Prostate gland (tissue), 2 donors: Measurements from ENCODE around the gene KIAA0513. TPM values are rescaled to one million over a fixed set of nuclear protein-coding genes. Genes with fewer than 3 reads are reported as not detected.

Experiments
- DNase-seq: peaks from one replicate; pipeline ENCODE4 v3.0.0-alpha.2; 2019; ENCODE audit warnings: low spot score
- H3K27ac ChIP-seq, 2 donors: fragments of 200-600 bp; sonication (generic); 2 replicates each; pipeline ENCODE4 v1.5.1; 2017 to 2019
- H3K27me3 ChIP-seq: fragments of 200-600 bp; sonication (generic); replicated peaks from 2 replicates; pipeline ENCODE4 v1.5.1; 2019; ENCODE audit not compliant: insufficient read depth
- H3K36me3 ChIP-seq, 2 donors: fragments of 200-600 bp; sonication (generic); 1 replicate in 1 of 2; 2 replicates in 1 of 2; pipeline versions ENCODE4 v1.5.1 to v1.8.1; 2017 to 2019
- H3K4me1 ChIP-seq: fragments of 200-600 bp; sonication (generic); replicated peaks from 2 replicates; pipeline ENCODE4 v1.5.1; 2019
- H3K4me3 ChIP-seq, 2 donors: fragments of 200-600 bp; sonication (generic); 2 replicates each; pipeline ENCODE4 v1.5.1; 2017 to 2019
- H3K9me3 ChIP-seq: fragments of 200-600 bp; sonication (generic); 2 replicates; pipeline ENCODE4 v1.5.1; 2017
- POLR2A ChIP-seq: fragments of 450-650 bp; IDR thresholded peaks from one replicate; pipeline ENCODE4 v1.6.1; 2016; ENCODE audit warnings: antibody characterized with exemption, mild to moderate bottlenecking
- POLR2AphosphoS5 ChIP-seq: sonication (generic); formaldehyde crosslinking; IDR thresholded peaks from one replicate; pipeline ENCODE4 v1.6.1; 2017; ENCODE audit warnings: antibody characterized with exemption
- WGBS: methylation state at CpG from one replicate; pipeline ENCODE4 v1.1.5; 2018; 5-methylcytosine and 5-hydroxymethylcytosine counted together
- intact Hi-C: fragments of 100-400 bp; cut with DNase I; formaldehyde crosslinking; loops from one replicate; pipeline ENCODE4 v1.14.2; 2022
- total RNA-seq, 2 donors: library from RNA; depleted of rRNA; stranded (reverse); fragments of >200 nt; gene quantifications; one replicate each; pipeline ENCODE4 v1.1.0, GENCODE V29; 2016
- TF ChIP-seq, protein P1 (sequence below), 4 experiments: fragments of 200-600 bp in 2 of 4; fragments of 450-650 bp in 2 of 4; sonication (generic) in 2 of 4; IDR thresholded peaks; 1 replicate in 3 of 4; 2 replicates in 1 of 4; pipeline ENCODE4 v1.5.1; 2016 to 2019; ENCODE audit warnings: antibody characterized with exemption in 4 of 4, mild to moderate bottlenecking in 2 of 4, moderate library complexity in 2 of 4

Gene KIAA0513
- total RNA-seq, 2 donors from 2014 or later, result 14.4 to 29.4 TPM

DNA sequence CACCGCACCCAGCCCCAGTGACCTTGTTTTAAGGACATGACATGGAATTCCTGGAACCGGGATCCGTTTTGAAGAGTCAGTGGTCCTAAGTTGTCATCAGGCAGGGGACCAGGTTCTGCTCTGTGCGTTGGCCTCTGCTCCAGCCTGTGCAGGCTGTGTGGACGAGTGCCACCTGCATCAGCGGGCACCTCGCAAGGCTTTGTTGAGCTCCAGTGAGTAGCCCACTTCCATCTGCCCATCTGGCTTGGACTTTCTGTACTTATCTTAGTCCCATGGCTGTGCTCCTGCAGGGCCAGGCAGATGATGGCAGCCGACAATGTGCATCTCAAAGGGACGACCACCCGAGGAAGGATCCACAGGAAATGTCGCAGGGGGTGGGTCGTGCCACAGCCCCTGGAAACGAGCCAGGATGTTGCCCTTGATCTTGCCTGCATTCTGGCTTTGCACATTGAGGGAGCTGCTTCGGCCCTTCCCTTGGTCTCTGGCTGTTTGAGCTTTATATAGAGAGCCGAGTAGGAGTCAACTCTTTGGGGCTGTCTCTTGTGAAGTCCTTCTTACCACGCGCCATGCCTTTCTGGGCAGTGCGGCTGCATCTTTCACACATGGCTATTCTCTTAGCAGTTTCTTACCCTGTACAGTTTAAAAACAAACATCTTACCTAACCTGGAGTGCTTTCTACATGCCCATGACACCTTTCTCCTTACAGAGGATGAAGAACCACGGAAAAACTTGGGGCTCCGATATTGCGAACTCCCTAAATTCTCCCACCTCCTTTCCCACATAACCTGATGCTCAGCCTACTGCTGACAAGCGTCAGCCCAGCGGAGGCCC is 18.3 kb downstream of the KIAA0513 start:
- intact Hi-C loops, result no loop called here
- Histone ChIP-seq H3K27me3 (no peaks in the 10 kb centered on the region), H3K36me3 (no peaks in the 10 kb centered on the region), H3K4me3 (no peak overlapping the region), H3K9me3 (no peaks in the 10 kb centered on the region), H3K4me1 (peaks cover 7% of the 10 kb centered on the region), H3K27ac (peak overlapping the region in 1 of 2 donors; percentile 66)
- TF ChIP-seq, protein P1, sequence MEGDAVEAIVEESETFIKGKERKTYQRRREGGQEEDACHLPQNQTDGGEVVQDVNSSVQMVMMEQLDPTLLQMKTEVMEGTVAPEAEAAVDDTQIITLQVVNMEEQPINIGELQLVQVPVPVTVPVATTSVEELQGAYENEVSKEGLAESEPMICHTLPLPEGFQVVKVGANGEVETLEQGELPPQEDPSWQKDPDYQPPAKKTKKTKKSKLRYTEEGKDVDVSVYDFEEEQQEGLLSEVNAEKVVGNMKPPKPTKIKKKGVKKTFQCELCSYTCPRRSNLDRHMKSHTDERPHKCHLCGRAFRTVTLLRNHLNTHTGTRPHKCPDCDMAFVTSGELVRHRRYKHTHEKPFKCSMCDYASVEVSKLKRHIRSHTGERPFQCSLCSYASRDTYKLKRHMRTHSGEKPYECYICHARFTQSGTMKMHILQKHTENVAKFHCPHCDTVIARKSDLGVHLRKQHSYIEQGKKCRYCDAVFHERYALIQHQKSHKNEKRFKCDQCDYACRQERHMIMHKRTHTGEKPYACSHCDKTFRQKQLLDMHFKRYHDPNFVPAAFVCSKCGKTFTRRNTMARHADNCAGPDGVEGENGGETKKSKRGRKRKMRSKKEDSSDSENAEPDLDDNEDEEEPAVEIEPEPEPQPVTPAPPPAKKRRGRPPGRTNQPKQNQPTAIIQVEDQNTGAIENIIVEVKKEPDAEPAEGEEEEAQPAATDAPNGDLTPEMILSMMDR (IDR thresholded peaks at IDR 0.05), result no peak
- TF ChIP-seq POLR2AphosphoS5, result no peak
- 90% methylated on average over 19 of the region's 23 CpGs for WGBS
- no peak for DNase-seq

DNA sequence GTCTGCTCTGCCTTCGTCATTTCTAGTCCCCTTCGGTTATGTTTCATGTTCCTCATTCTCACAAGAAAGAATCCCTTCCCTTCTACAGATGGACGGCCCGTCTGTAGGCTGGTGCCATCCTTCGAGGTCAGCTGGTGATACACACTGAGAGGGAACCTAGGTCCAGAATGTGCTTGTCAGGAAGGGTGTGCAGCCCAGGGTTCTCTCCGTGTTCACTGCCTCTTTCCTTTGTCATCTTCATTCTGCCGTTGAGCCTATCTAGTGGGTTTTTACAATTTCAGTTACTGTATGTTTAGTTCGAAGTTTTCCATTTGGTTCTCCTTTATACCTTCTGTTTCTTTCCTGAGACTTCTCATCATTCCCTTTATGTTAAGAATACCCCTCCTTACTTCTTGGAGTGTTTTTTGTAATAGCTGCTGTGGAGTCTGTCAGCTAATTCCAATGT is 18.9 kb downstream of the KIAA0513 start:
- Histone ChIP-seq H3K27me3 (no peaks in the 10 kb centered on the region), H3K27ac (peak overlapping the region in 1 of 2 donors; percentile 66), H3K4me3 (no peak overlapping the region), H3K4me1 (peaks cover 7% of the 10 kb centered on the region), H3K9me3 (no peaks in the 10 kb centered on the region), H3K36me3 (no peaks in the 10 kb centered on the region)
- WGBS, result 90% methylated on average over 8 of the region's 8 CpGs
- TF ChIP-seq POLR2AphosphoS5, result no peak
- TF ChIP-seq, protein P1 (IDR thresholded peaks at IDR 0.05), result no peak
- no peak for TF ChIP-seq POLR2A
- no peak for DNase-seq
- intact Hi-C loops, result no loop called here

DNA sequence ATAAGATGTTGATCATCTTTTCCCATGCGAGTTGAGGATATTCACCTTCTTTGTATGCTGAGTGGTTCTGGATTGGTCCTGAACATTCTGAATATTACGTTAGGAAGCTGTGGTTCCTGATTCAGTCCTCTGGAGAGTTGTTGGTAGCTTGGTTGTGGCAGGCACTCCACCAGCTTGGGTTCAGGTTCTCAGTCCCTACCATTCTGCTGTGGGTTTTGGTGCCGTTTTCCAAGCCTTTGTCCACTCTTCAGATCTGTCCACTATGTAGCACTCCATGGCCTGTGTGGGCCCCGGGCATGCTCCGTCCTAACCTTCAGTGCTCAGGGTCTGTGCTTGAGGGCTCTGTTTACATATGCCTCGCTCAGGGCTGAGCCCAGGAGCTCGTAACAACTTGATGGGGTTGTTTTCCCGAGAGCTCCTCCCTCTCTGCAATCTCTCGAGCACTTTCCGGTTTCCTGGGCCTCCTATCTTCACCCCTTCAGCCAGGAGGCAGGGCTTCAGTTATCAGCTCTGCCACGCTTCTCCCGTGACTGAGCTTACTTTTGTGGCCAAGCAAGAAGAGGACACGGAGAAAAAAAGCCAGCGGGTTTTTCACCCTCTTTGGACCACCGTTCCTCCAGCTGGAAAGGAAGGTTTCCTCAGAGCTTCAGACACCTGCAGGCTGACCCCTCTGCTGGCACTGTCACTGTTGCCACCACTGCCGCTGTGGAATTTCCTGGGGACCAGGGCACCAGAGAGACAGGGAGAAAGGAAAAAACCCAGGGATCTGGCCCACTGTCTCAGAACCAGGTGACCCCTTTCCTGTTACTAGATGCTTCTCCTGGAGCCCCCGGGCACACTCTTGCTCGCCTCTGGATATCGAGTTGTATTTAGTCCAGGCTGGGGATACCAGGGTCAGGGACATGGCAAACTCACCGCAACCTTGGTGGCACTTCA is 19.6 kb downstream of the KIAA0513 start:
- intact Hi-C loops, result no loop called here
- 59% methylated on average over 20 of the region's 20 CpGs for WGBS
- Histone ChIP-seq H3K36me3 (no peaks in the 10 kb centered on the region), H3K4me1 (peaks cover 7% of the 10 kb centered on the region), H3K9me3 (no peaks in the 10 kb centered on the region), H3K4me3 (no peak overlapping the region), H3K27me3 (no peaks in the 10 kb centered on the region), H3K27ac (peak overlapping the region in 1 of 2 donors; percentile 66)
- peak; percentile 52 for DNase-seq
- TF ChIP-seq, protein P1 (IDR thresholded peaks at IDR 0.05), result no peak
- no peak for TF ChIP-seq POLR2A
- peak; percentile 36 for TF ChIP-seq POLR2AphosphoS5

DNA sequence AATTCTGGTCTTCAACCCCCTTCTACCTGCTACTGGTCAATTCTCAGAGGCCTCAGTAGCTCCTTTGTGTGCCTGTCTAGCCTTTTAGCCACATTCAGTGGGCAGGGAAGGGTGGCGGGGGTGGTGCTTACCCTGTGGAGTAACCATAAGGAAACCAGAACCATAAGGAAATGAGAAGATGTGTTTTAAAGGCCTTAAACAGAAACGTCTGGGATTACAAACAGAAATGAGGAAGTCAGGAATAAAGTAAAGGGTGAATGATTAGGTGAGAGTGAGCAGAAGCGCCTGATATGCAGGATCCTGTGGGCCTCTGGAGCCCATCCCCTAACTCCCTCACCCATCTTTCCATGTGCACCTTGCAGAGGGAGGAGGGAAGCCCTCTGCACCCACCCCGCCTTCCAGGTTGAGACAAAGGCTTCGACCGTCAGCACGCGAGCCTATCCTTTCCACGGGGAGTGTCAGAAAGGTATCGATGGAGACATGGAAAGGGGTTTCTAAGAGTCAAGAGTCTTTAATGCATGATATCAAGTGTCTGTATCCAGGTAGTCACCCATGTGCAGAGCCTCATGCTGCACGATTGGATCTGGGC is 20.4 kb downstream of the KIAA0513 start:
- H3K4me3 ChIP-seq, result no peak overlapping the region

More for the DNA sequence above, 20.4 kb downstream of the KIAA0513 start:
- peaks cover 7% of the 10 kb centered on the region for H3K4me1 ChIP-seq
- 88% methylated on average over 11 of the region's 11 CpGs for WGBS
- intact Hi-C loops, result no loop called here
- peak overlapping the region in 1 of 2 donors; percentile 66 for H3K27ac ChIP-seq
- no peak for DNase-seq
- no peaks in the 10 kb centered on the region for H3K27me3 ChIP-seq
- TF ChIP-seq POLR2AphosphoS5 (no peak), POLR2A (no peak)
- TF ChIP-seq, protein P1 (IDR thresholded peaks at IDR 0.05), result no peak
- no peaks in the 10 kb centered on the region for H3K9me3 ChIP-seq
- no peaks in the 10 kb centered on the region for H3K36me3 ChIP-seq
